Breast epithelium (tissue), 4 donors: ENCODE measurements around the gene AAR2. TPM values are rescaled to one million over a fixed set of nuclear protein-coding genes. Genes with fewer than 3 reads are reported as not detected.

Experiments used
- DNase-seq, 2 donors: peaks; one replicate each; pipeline ENCODE4 v3.0.0-alpha.2; 2019; ENCODE audit warnings: low spot score in 2 of 2
- H3K27ac ChIP-seq, 2 donors: fragments of 200-600 bp; sonication (generic) in 1 of 2; one replicate each; pipeline ENCODE4 v1.5.1; 2016 to 2019; ENCODE audit warnings: mild to moderate bottlenecking in 1 of 2
- H3K27me3 ChIP-seq, 2 donors: fragments of 200-600 bp; sonication (generic) in 1 of 2; one replicate each; pipeline versions ENCODE4 v1.5.1 to v1.6.0; 2017 to 2019; ENCODE audit warnings: control low read depth in 1 of 2, mild to moderate bottlenecking in 1 of 2
- H3K36me3 ChIP-seq: fragments of 200-600 bp; one replicate; pipeline ENCODE4 v1.5.1; 2019
- H3K4me1 ChIP-seq, 2 donors: fragments of 200-600 bp; sonication (generic); one replicate each; pipeline ENCODE4 v1.5.1; 2016 to 2019; ENCODE audit warnings: control low read depth in 1 of 2
- H3K4me3 ChIP-seq, 3 donors: fragments of 200-600 bp; sonication (generic); 1 replicate in 2 of 3; 2 replicates in 1 of 3; pipeline ENCODE4 v1.5.1; 2016 to 2019; ENCODE audit warnings: mild to moderate bottlenecking in 3 of 3, moderate library complexity in 2 of 3
- H3K9me3 ChIP-seq, 2 donors: fragments of 200-600 bp; sonication (generic) in 1 of 2; one replicate each; pipeline ENCODE4 v1.5.1; 2016 to 2019; ENCODE audit warnings: control low read depth in 1 of 2
- CTCF ChIP-seq, 3 donors: fragments of 450-650 bp; IDR thresholded peaks; one replicate each; pipeline ENCODE4 v1.5.1; 2016 to 2017; ENCODE audit warnings: antibody characterized with exemption in 3 of 3, mild to moderate bottlenecking in 3 of 3, moderate library complexity in 3 of 3
- POLR2A ChIP-seq: fragments of 450-650 bp; IDR thresholded peaks from one replicate; pipeline ENCODE4 v1.6.1; 2016; ENCODE audit warnings: antibody characterized with exemption, mild to moderate bottlenecking, moderate library complexity
- POLR2AphosphoS5 ChIP-seq, 3 donors: sonication (generic); formaldehyde crosslinking; IDR thresholded peaks; one replicate each; pipeline ENCODE4 v1.6.1; 2017; ENCODE audit warnings: antibody characterized with exemption in 3 of 3
- intact Hi-C: fragments of 100-400 bp; cut with DNase I; formaldehyde crosslinking; loops from one replicate; pipeline ENCODE4 v1.15.1; 2023; ENCODE audit warnings: low total_unique reads
- total RNA-seq, 3 donors: library from RNA; depleted of rRNA; stranded (reverse); fragments of >200 nt; gene quantifications; one replicate each; pipeline ENCODE4 v1.1.0, GENCODE V29; 2016

Gene AAR2
- total RNA-seq, 3 donors from 2014 or later, result 32.1 to 38.5 (median 36.5) TPM

DNA sequence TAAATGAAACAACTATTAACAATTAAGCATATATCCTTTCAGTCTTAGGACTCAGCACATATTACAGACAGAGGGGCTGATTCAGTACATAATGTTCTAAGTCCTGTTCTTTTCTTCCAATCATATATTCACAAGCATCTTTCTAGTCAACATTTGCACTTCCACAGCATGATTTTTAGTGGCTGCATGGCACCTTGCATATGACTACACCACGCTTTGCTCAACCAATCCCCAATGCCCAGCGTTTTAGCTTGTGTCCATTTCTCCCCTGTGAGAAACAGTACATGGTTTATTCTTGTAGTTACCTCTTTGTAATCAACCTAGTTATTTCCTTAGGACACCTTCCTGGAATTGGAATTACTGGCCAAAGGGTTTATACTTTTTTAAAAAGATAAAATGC is 33.2 kb downstream of the AAR2 start:
- DNase-seq, result no peak
- Histone ChIP-seq H3K4me1 (no peaks in the 10 kb centered on the region), H3K9me3 (no peaks in the 10 kb centered on the region), H3K4me3 (no peak overlapping the region), H3K27me3 (peaks cover 0 to 7% of the 10 kb centered on the region in 2 donors), H3K36me3 (no peaks in the 10 kb centered on the region), H3K27ac (no peak overlapping the region)
- TF ChIP-seq POLR2A, result no peak
- no peak for TF ChIP-seq POLR2AphosphoS5 (IDR thresholded peaks at IDR 0.05)
- no peak for TF ChIP-seq CTCF (IDR thresholded peaks at IDR 0.05)
- intact Hi-C loops, result no loop called here

- Histone ChIP-seq H3K9me3 (no peaks in the 10 kb centered on the region), H3K27ac (no peak overlapping the region), H3K4me3 (no peak overlapping the region), H3K4me1 (no peaks in the 10 kb centered on the region), H3K27me3 (peaks cover 0 to 11% of the 10 kb centered on the region in 2 donors), H3K36me3 (no peaks in the 10 kb centered on the region)
- TF ChIP-seq POLR2AphosphoS5 (IDR thresholded peaks at IDR 0.05) (no peak), POLR2A (no peak), CTCF (IDR thresholded peaks at IDR 0.05) (no peak)
- intact Hi-C loops, result no loop called here
- no peak for DNase-seq
Observed at GRCh38 chr20:36270744-36271638, 34.7 kb downstream of the AAR2 start.

GRCh38 chr20:36271639-36272546 is 35.6 kb downstream of the AAR2 start:
- no peak overlapping the region for H3K4me3 ChIP-seq
- H3K4me1 ChIP-seq, result no peaks in the 10 kb centered on the region
- peaks cover 0 to 11% of the 10 kb centered on the region in 2 donors for H3K27me3 ChIP-seq
- no peak overlapping the region for H3K27ac ChIP-seq
- DNase-seq, result no peak
- no peaks in the 10 kb centered on the region for H3K36me3 ChIP-seq
- TF ChIP-seq CTCF (IDR thresholded peaks at IDR 0.05), result no peak
- no peak for TF ChIP-seq POLR2A
- no peak for TF ChIP-seq POLR2AphosphoS5 (IDR thresholded peaks at IDR 0.05)
- intact Hi-C loops, result no loop called here
- no peaks in the 10 kb centered on the region for H3K9me3 ChIP-seq

DNA sequence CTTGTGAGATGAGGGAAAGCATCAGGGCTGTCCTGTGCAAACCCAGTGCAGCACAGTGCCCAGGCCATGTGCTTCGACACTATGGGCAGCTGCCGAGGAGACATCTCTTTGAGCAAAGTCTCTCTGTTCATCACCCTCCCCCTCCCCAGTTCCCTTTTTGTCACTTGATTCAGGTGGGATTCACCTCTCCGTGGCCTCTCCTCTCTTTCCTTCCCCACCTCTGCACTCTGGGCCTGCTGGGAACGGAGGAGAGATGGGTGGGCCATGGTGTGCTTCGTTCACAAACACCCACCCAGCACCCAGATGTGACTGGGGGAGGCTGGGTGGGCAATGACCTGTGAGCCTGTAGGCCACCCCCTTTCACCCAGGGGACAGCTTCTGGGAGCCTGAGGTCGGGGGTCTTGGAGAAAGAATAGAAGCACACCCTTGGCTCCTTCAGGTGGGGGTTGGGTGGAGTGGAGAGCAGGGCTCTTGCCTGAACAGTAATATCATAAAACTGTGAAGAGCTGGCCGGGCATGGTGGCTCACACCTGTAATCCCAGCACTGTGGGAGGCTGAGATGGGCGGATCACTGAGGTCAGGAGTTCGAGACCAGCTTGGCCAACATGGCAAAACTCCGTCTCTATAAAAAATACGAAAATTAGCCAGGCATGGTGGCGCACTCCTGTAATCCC is 36.4 kb downstream of the AAR2 start:
- no peak overlapping the region for H3K27ac ChIP-seq
- H3K36me3 ChIP-seq, result no peaks in the 10 kb centered on the region
- TF ChIP-seq CTCF (IDR thresholded peaks at IDR 0.05) (no peak), POLR2A (no peak), POLR2AphosphoS5 (IDR thresholded peaks at IDR 0.05) (no peak)
- no peaks in the 10 kb centered on the region for H3K9me3 ChIP-seq
- intact Hi-C loops, result no loop called here
- H3K4me1 ChIP-seq, result no peaks in the 10 kb centered on the region
- H3K27me3 ChIP-seq, result peaks cover 0 to 11% of the 10 kb centered on the region in 2 donors
- H3K4me3 ChIP-seq, result no peak overlapping the region
- DNase-seq, result no peak
